B cell (primary cell): ENCODE measurements around the gene DUSP1.

ENCODE experiments used
- EZH2 ChIP-seq: IDR thresholded peaks from 2 replicates; pipeline ENCODE4 v1.6.1; 2012; ENCODE audit warnings: borderline replicate concordance, low read depth, mild to moderate bottlenecking, moderate library complexity, low read length; ENCODE audit not compliant: insufficient read depth, poor library complexity, severe bottlenecking
- TF ChIP-seq, protein P1 (sequence below): fragments of 200-600 bp; IDR thresholded peaks from one replicate; pipeline ENCODE4 v1.8.0; 2022; ENCODE audit warnings: antibody characterized with exemption, mild to moderate bottlenecking

DNA sequence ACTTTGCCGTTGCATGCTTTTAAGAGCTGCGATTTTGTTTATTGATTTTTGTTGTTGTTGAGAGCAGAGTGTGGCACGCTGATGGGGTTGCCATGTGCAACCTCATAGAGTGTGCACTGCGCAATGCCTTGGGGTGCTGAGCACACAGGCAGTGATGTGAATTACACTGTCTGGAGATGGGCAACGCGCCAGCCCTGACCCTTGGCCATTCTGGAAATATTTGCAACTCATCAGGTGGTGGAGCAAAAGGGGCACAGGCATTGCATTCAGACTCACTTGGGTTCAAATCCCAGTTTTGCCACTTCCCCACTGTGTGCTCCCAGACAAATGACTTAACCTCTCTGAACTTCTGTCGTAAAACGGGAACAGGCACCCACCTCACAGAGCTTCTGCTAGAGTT lies 25.6 kb downstream of the DUSP1 start:
- TF ChIP-seq, protein P1, sequence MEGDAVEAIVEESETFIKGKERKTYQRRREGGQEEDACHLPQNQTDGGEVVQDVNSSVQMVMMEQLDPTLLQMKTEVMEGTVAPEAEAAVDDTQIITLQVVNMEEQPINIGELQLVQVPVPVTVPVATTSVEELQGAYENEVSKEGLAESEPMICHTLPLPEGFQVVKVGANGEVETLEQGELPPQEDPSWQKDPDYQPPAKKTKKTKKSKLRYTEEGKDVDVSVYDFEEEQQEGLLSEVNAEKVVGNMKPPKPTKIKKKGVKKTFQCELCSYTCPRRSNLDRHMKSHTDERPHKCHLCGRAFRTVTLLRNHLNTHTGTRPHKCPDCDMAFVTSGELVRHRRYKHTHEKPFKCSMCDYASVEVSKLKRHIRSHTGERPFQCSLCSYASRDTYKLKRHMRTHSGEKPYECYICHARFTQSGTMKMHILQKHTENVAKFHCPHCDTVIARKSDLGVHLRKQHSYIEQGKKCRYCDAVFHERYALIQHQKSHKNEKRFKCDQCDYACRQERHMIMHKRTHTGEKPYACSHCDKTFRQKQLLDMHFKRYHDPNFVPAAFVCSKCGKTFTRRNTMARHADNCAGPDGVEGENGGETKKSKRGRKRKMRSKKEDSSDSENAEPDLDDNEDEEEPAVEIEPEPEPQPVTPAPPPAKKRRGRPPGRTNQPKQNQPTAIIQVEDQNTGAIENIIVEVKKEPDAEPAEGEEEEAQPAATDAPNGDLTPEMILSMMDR, result no peak
- no peak for TF ChIP-seq EZH2
